ENCODE data around the gene GRPEL1. TPM values are rescaled to one million over a fixed set of nuclear protein-coding genes. Genes with fewer than 3 reads are reported as not detected.

The GRPEL1 gene
- total and polyA plus RNA-seq, 2 experiments from 2014 or later, result 28.3 to 56.5 TPM

DNA sequence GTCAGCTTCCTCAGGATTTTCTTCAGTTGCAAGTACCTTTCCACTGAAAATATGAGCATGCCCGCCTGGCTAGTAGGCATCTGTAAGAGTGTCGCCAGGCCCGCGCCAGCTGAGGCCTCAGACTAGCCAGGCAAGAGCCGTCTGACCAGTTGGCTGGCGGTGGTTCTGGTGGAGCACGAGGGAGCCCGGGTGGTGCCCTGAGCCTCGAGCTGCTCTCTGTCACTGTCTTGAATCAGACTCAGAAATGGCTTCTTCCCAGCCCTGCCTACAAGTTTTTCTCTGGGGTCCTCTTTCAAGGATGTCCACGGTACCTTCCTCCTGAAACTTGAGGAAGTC is 11.9 kb downstream of the GRPEL1 start:
- peaks cover 30% of the 10 kb centered on the region for H4K20me1 ChIP-seq (ENCODE audit: insufficient read depth, poor library complexity, severe bottlenecking)
- no peaks in the 10 kb centered on the region for H3K4me1 ChIP-seq (ENCODE audit: insufficient read depth)
- H3K27ac ChIP-seq, result no peak overlapping the region
- H3K36me3 ChIP-seq (replicated peaks; ENCODE audit: insufficient read depth, low read depth), result no peaks in the 10 kb centered on the region
- H3K27me3 ChIP-seq, result no peaks in the 10 kb centered on the region
- TF ChIP-seq EZH2phosphoT487 (IDR thresholded peaks at IDR 0.05; ENCODE audit: low read depth, severe bottlenecking, unreplicated experiment) (no peak), EZH2 (IDR thresholded peaks at IDR 0.05; ENCODE audit: borderline replicate concordance) (no peak)
- TF ChIP-seq, protein P1, sequence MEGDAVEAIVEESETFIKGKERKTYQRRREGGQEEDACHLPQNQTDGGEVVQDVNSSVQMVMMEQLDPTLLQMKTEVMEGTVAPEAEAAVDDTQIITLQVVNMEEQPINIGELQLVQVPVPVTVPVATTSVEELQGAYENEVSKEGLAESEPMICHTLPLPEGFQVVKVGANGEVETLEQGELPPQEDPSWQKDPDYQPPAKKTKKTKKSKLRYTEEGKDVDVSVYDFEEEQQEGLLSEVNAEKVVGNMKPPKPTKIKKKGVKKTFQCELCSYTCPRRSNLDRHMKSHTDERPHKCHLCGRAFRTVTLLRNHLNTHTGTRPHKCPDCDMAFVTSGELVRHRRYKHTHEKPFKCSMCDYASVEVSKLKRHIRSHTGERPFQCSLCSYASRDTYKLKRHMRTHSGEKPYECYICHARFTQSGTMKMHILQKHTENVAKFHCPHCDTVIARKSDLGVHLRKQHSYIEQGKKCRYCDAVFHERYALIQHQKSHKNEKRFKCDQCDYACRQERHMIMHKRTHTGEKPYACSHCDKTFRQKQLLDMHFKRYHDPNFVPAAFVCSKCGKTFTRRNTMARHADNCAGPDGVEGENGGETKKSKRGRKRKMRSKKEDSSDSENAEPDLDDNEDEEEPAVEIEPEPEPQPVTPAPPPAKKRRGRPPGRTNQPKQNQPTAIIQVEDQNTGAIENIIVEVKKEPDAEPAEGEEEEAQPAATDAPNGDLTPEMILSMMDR (IDR thresholded peaks at IDR 0.05; ENCODE audit: poor library complexity), result no peak
- no peaks in the 10 kb centered on the region for H3K9me2 ChIP-seq (replicated peaks; ENCODE audit: insufficient read depth)
- H3K4me3 ChIP-seq, result no peak overlapping the region
- H2AFZ ChIP-seq, result no peak overlapping the region
- no peaks in the 10 kb centered on the region for H3K9me3 ChIP-seq (ENCODE audit: low read depth)
- no peak for DNase-seq (ENCODE audit: low spot score)
- peaks cover 35% of the 10 kb centered on the region for H3K79me2 ChIP-seq
- 95% methylated on average over 10 of the region's 10 CpGs for WGBS (ENCODE audit: low lambda C conversion rate, missing lambda C conversion rate)
- H3K4me2 ChIP-seq, result no peak overlapping the region

- Histone ChIP-seq H4K20me1 (ENCODE audit: insufficient read depth, poor library complexity, severe bottlenecking) (peaks cover 32% of the 10 kb centered on the region), H2AFZ (no peak overlapping the region), H3K27ac (no peak overlapping the region), H3K9me2 (replicated peaks; ENCODE audit: insufficient read depth) (no peaks in the 10 kb centered on the region), H3K79me2 (peaks cover 41% of the 10 kb centered on the region), H3K4me1 (ENCODE audit: insufficient read depth) (no peaks in the 10 kb centered on the region), H3K36me3 (replicated peaks; ENCODE audit: insufficient read depth, low read depth) (no peaks in the 10 kb centered on the region), H3K4me2 (no peak overlapping the region), H3K27me3 (no peaks in the 10 kb centered on the region), H3K9me3 (ENCODE audit: low read depth) (no peaks in the 10 kb centered on the region), H3K4me3 (no peak overlapping the region)
- no peak for TF ChIP-seq EZH2phosphoT487 (IDR thresholded peaks at IDR 0.05; ENCODE audit: low read depth, severe bottlenecking, unreplicated experiment)
- no peak for TF ChIP-seq EZH2 (IDR thresholded peaks at IDR 0.05; ENCODE audit: borderline replicate concordance)
- TF ChIP-seq, protein P1 (IDR thresholded peaks at IDR 0.05; ENCODE audit: poor library complexity), result no peak
- no peak for DNase-seq (ENCODE audit: low spot score)
- 97% methylated on average over 31 of the region's 31 CpGs for WGBS (ENCODE audit: low lambda C conversion rate, missing lambda C conversion rate)
Observed at GRCh38 chr4:7055111-7055989, 12.5 kb downstream of the GRPEL1 start.

- H3K4me1 ChIP-seq (ENCODE audit: insufficient read depth), result no peaks in the 10 kb centered on the region
- no peaks in the 10 kb centered on the region for H3K9me2 ChIP-seq (replicated peaks; ENCODE audit: insufficient read depth)
- no peaks in the 10 kb centered on the region for H3K36me3 ChIP-seq (replicated peaks; ENCODE audit: insufficient read depth, low read depth)
- WGBS (ENCODE audit: low lambda C conversion rate, missing lambda C conversion rate), result 98% methylated on average over 51 of the region's 52 CpGs
- no peak overlapping the region for H3K4me3 ChIP-seq
- TF ChIP-seq EZH2 (IDR thresholded peaks at IDR 0.05; ENCODE audit: borderline replicate concordance) (no peak), EZH2phosphoT487 (IDR thresholded peaks at IDR 0.05; ENCODE audit: low read depth, severe bottlenecking, unreplicated experiment) (no peak)
- TF ChIP-seq, protein P1 (IDR thresholded peaks at IDR 0.05; ENCODE audit: poor library complexity), result no peak
- peaks cover 50% of the 10 kb centered on the region for H3K79me2 ChIP-seq
- H3K4me2 ChIP-seq, result no peak overlapping the region
- no peaks in the 10 kb centered on the region for H3K27me3 ChIP-seq
- H2AFZ ChIP-seq, result no peak overlapping the region
- no peak for DNase-seq (ENCODE audit: low spot score)
- H3K27ac ChIP-seq, result no peak overlapping the region
- peaks cover 36% of the 10 kb centered on the region for H4K20me1 ChIP-seq (ENCODE audit: insufficient read depth, poor library complexity, severe bottlenecking)
- no peaks in the 10 kb centered on the region for H3K9me3 ChIP-seq (ENCODE audit: low read depth)
Observed at GRCh38 chr4:7054106-7054880, 13.6 kb downstream of the GRPEL1 start.

All from hepatocyte (in vitro differentiated cells).